CD4-positive, alpha-beta T cell treated with Interleukin-21 for 1 hour (primary cell): ENCODE results near the gene DDX11.
"Not testable (repeated sequence)": the region's sequence is repeated elsewhere in the genome, so short reads cannot be mapped to it uniquely, and the experiment has no call there.

Experiments used
- DNase-seq: peaks from one replicate; pipeline ENCODE4 v3.0.0-alpha.2; 2020

Gene DDX11

GRCh38 chr12:31100503-31101208 lies 27.0 kb downstream of the DDX11 start:
- DNase-seq = not testable (repeated sequence)

- DNase-seq = not testable (repeated sequence)
Measured at GRCh38 chr12:31102125-31102524, 28.5 kb downstream of the DDX11 start.

GRCh38 chr12:31102596-31102995 lies 28.9 kb downstream of the DDX11 start:
- DNase-seq = not testable (repeated sequence)

GRCh38 chr12:31103561-31103975 lies 29.9 kb downstream of the DDX11 start:
- DNase-seq = not testable (repeated sequence)

GRCh38 chr12:31104220-31104619 lies 30.6 kb downstream of the DDX11 start:
- not testable (repeated sequence) for DNase-seq

GRCh38 chr12:31104773-31105172 lies 31.1 kb downstream of the DDX11 start:
- not testable (repeated sequence) for DNase-seq

GRCh38 chr12:31105668-31106067 lies 32.0 kb downstream of the DDX11 start:
- no peak for DNase-seq

GRCh38 chr12:31106101-31106803 lies 32.6 kb downstream of the DDX11 start:
- no peak for DNase-seq

GRCh38 chr12:31109773-31110172 lies 36.1 kb downstream of the DDX11 start:
- DNase-seq = not testable (repeated sequence)

- not testable (repeated sequence) for DNase-seq
Measured at GRCh38 chr12:31110263-31110662, 36.6 kb downstream of the DDX11 start.

GRCh38 chr12:31115092-31115601 lies 41.5 kb downstream of the DDX11 start:
- not testable (repeated sequence) for DNase-seq

GRCh38 chr12:31116846-31117202 lies 43.2 kb downstream of the DDX11 start:
- not testable (repeated sequence) for DNase-seq

- peak; percentile 44 for DNase-seq
Measured at GRCh38 chr12:31117203-31118011, 43.7 kb downstream of the DDX11 start.

GRCh38 chr12:31118347-31119191 lies 44.9 kb downstream of the DDX11 start:
- peak; percentile 2 for DNase-seq

- DNase-seq = peak; percentile 5
Measured at GRCh38 chr12:31119192-31119802, 45.6 kb downstream of the DDX11 start.

- no peak for DNase-seq
Measured at GRCh38 chr12:31119803-31120211, 46.1 kb downstream of the DDX11 start.

- no peak for DNase-seq
Measured at GRCh38 chr12:31120392-31121008, 46.8 kb downstream of the DDX11 start.

GRCh38 chr12:31121022-31121728 lies 47.5 kb downstream of the DDX11 start:
- DNase-seq = not testable (repeated sequence)

- no peak for DNase-seq
Measured at GRCh38 chr12:31122481-31122880, 48.8 kb downstream of the DDX11 start.

GRCh38 chr12:31124158-31124557 lies 50.5 kb downstream of the DDX11 start:
- DNase-seq = not testable (repeated sequence)

- DNase-seq = not testable (repeated sequence)
Measured at GRCh38 chr12:31125171-31125570, 51.5 kb downstream of the DDX11 start.
